Upper lobe of right lung (tissue), 1 donor: ENCODE measurements around the gene STK10. TPM values are rescaled to one million over a fixed set of nuclear protein-coding genes. Genes with fewer than 3 reads are reported as not detected.

Experiments used
- ATAC-seq: fragments of 200-7000 bp; cut with Tn5 transposase; one replicate; pipeline ENCODE4 v1.9.1; 2020; ENCODE audit warnings: mild to moderate bottlenecking, moderate library complexity
- DNase-seq: peaks from one replicate; pipeline ENCODE4 v3.0.0-alpha.2; 2020
- H3K27ac ChIP-seq: fragments of 200-600 bp; one replicate; pipeline ENCODE4 v1.8.0; 2022
- H3K27me3 ChIP-seq: fragments of 200-600 bp; one replicate; pipeline ENCODE4 v1.8.0; 2022; ENCODE audit warnings: mild to moderate bottlenecking
- H3K36me3 ChIP-seq: fragments of 200-600 bp; one replicate; pipeline ENCODE4 v1.8.0; 2022
- H3K4me1 ChIP-seq: fragments of 200-600 bp; one replicate; pipeline ENCODE4 v1.8.0; 2022
- H3K4me3 ChIP-seq: fragments of 200-600 bp; one replicate; pipeline ENCODE4 v1.8.0; 2022; ENCODE audit warnings: mild to moderate bottlenecking
- H3K9me3 ChIP-seq: fragments of 200-600 bp; one replicate; pipeline ENCODE4 v1.8.0; 2022
- intact Hi-C: fragments of 100-400 bp; cut with DNase I; formaldehyde crosslinking; loops from one replicate; pipeline ENCODE4 v1.11.0; 2022
- total RNA-seq: library from RNA; stranded (reverse); fragmentation: NEBNext Ultra II Directional; extraction: Animal tissue kit (Norgen Biotek cat#: 25700); gene quantifications from one replicate; pipeline ENCODE4 v1.2.1, GENCODE V29; 2021
- TF ChIP-seq, protein P1 (sequence below): fragments of 200-600 bp; IDR thresholded peaks from one replicate; pipeline ENCODE4 v1.8.0; 2022; ENCODE audit warnings: antibody characterized with exemption
- donor health status: DM: no; HTN: yes; CAD: no; lungs with severe emphysema.

STK10 gene
- total RNA-seq, 1 donor from 2014 or later, result 56.9 TPM

DNA sequence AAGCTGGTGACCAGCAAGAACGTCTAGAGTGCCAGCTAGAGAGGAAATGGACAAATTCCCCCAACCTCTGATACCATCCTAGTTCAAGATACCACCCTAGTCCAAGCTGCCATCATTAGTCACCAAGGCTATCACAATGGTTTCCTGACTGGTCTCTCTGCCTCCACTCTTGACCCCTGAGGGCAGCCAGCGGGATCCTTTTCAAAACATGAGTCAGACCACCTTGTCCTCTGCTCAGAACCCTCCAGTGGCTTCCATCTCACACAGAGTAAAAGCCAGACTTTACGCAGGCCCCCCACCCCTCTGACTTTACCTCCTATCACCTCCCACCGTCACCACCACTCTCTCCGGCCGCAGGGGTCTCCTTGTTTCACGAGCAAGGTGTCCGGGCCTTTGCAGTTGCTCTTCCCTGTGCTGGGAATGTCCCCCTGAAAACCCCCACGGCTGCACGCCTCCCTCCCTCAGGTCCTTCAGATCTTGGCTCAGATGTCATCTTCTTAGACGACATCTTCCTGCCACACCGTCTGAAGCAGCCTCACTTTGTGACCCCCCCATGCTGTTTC is 139.4 kb downstream of the STK10 start:
- TF ChIP-seq, protein P1, sequence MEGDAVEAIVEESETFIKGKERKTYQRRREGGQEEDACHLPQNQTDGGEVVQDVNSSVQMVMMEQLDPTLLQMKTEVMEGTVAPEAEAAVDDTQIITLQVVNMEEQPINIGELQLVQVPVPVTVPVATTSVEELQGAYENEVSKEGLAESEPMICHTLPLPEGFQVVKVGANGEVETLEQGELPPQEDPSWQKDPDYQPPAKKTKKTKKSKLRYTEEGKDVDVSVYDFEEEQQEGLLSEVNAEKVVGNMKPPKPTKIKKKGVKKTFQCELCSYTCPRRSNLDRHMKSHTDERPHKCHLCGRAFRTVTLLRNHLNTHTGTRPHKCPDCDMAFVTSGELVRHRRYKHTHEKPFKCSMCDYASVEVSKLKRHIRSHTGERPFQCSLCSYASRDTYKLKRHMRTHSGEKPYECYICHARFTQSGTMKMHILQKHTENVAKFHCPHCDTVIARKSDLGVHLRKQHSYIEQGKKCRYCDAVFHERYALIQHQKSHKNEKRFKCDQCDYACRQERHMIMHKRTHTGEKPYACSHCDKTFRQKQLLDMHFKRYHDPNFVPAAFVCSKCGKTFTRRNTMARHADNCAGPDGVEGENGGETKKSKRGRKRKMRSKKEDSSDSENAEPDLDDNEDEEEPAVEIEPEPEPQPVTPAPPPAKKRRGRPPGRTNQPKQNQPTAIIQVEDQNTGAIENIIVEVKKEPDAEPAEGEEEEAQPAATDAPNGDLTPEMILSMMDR, result no peak
- Histone ChIP-seq H3K9me3 (no peaks in the 10 kb centered on the region), H3K27ac (no peak overlapping the region), H3K36me3 (peaks cover 68% of the 10 kb centered on the region), H3K27me3 (no peaks in the 10 kb centered on the region), H3K4me3 (no peak overlapping the region), H3K4me1 (peaks cover 4% of the 10 kb centered on the region)
- intact Hi-C loops, result loop anchor here (10.0 kb wide), 1 partner anchor 134 kb away; no protein-coding TSS in a partner anchor
- no peak for DNase-seq
- no peak for ATAC-seq

- Histone ChIP-seq H3K4me1 (peaks cover 4% of the 10 kb centered on the region), H3K4me3 (no peak overlapping the region), H3K36me3 (peaks cover 68% of the 10 kb centered on the region), H3K9me3 (no peaks in the 10 kb centered on the region), H3K27me3 (no peaks in the 10 kb centered on the region), H3K27ac (no peak overlapping the region)
- intact Hi-C loops, result loop anchor here (10.0 kb wide), 1 partner anchor 133 kb away; no protein-coding TSS in a partner anchor
- TF ChIP-seq, protein P1, result no peak
- ATAC-seq (no peak), DNase-seq (no peak)
Observed at GRCh38 chr5:172048170-172048422, 139.9 kb downstream of the STK10 start.

DNA sequence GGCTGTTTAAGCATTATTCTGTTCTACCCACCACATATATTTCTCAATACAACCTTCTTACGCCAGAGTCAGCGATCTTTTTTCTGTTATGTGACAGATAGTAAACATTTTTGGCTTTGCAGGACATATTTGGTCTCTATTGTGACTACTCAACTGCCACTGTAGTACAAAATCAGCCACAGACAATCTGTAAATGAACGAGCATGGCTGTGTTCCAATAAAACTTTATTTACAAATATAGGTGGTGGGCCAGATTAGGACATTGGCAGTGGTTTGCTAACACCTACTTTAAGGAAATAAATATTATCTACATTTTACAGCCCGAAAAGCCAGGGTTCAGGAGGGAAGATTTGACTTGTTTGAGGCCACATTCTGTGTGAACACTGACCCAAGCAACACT is 141.4 kb downstream of the STK10 start:
- H3K4me1 ChIP-seq, result peaks cover 4% of the 10 kb centered on the region
- TF ChIP-seq, protein P1, result no peak
- H3K36me3 ChIP-seq, result peaks cover 56% of the 10 kb centered on the region
- DNase-seq (no peak), ATAC-seq (no peak)
- H3K27me3 ChIP-seq, result no peaks in the 10 kb centered on the region
- no peak overlapping the region for H3K27ac ChIP-seq
- no peaks in the 10 kb centered on the region for H3K9me3 ChIP-seq
- intact Hi-C loops, result loop anchor here (10.0 kb wide), 1 partner anchor 132 kb away; no protein-coding TSS in a partner anchor
- H3K4me3 ChIP-seq, result no peak overlapping the region

DNA sequence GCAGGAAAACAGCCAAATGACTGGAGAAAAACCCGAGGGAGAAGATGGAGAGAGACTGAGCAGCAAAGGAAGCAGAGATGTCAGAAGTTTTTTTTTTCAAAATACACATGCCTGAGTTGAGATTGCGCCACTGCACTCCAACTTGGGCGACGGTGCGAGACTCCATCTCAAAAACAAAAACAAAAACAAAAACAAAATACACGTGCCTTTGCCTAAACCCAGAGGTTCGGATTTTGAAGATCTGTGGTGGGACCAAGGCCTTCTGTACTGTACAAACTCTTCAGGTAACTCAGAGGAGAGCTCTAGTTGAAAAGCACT is 142.8 kb downstream of the STK10 start:
- intact Hi-C loops, result loop anchor here (10.0 kb wide), 1 partner anchor 130 kb away; no protein-coding TSS in a partner anchor
- TF ChIP-seq, protein P1, result no peak
- no peak for ATAC-seq

GRCh38 chr5:172044631-172045314 is 143.3 kb downstream of the STK10 start:
- TF ChIP-seq, protein P1, result no peak
- Histone ChIP-seq H3K27ac (no peak overlapping the region), H3K36me3 (peaks cover 38% of the 10 kb centered on the region), H3K4me3 (no peak overlapping the region), H3K9me3 (no peaks in the 10 kb centered on the region), H3K4me1 (peaks cover 4% of the 10 kb centered on the region), H3K27me3 (no peaks in the 10 kb centered on the region)
- DNase-seq, result no peak
- ATAC-seq, result no peak
- intact Hi-C loops, result loop anchor here (10.0 kb wide), 1 partner anchor 130 kb away; no protein-coding TSS in a partner anchor

More for the DNA sequence above, 142.8 kb downstream of the STK10 start:
- H3K27me3 ChIP-seq, result no peaks in the 10 kb centered on the region
- H3K9me3 ChIP-seq, result no peaks in the 10 kb centered on the region
- no peak overlapping the region for H3K4me3 ChIP-seq
- no peak for DNase-seq
- no peak overlapping the region for H3K27ac ChIP-seq
- peaks cover 43% of the 10 kb centered on the region for H3K36me3 ChIP-seq
- peaks cover 4% of the 10 kb centered on the region for H3K4me1 ChIP-seq
